GM18907 (cell line): ENCODE results near the gene CD248.
A peak's percentile ranks its signal among the peaks of the same experiment; 100 is the strongest.

Source experiments
- ATAC-seq: cut with Tn5 transposase; IDR thresholded peaks from one replicate; pipeline ENCODE4 v1.9.1; 2021; ENCODE audit warnings: mild to moderate bottlenecking, moderate library complexity; ENCODE audit not compliant: unreplicated experiment

CD248 gene

DNA sequence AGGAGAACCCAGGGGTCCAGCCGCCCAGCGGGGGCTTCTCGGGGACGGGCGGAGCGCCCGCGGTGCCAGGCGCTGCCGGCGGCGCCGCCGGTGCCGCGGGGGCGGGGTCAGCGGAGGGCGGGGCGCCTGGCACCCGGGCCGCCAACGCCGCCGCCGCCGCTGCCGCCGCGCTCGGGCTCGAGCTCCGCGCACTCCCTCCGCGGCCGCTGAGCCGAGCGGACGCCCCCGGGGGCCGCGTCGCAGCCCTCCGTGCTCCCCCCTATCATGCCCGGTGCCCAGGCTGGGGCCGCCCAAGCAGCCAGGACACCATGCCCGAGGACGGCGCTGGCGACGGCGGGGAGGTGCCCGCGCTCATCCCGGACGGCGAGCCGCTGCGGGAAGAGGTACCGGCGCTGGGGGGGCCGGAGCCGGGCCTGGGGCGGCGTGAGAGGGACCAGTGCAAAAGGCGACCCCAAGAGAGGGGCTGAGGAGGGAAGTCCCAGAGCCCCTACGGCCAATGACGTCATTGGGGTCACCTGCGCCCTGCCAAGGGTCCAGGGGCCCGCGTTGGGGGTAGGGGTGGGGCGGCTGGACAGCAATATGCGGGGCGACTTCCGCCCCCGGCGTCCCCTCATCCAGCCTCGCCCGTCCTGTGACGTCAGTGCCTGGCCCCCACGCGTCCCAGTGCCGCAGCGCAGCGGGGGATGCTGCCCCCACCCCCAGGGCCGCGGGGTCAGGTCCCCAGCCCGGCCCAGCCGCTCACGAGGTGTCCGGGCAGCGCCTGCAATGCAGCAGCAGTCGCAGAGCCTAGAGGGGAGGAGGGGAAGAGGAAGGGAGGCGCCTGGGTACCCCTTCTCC is 24.9 kb downstream of the CD248 start, which contains the start of gene TMEM151A:
Gene TMEM151A (plus strand): TSS at position 189 of the 837 bp plus-strand sequence. CDS start 120 bp downstream, at position 309.
- no peak for ATAC-seq

DNA sequence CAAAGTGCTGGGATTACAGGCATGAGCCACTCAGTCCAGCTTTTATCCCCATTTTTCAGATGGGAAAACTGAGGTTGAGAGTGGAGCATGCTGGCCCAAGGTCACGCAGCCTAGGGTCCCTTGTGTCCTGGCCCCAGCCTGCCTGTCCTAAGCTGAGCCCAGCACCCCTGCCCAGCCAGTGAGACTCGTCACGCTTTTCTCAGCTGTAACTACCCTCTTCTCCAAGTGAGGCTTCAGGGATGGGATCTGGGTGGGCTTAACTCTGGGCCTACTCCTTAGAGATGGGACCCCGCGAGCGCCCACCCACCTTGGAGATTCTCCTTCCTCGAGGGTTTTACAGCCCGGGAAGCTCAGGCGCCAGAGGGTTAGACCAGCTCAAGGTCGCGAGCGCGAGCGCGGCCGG is 25.5 kb downstream of the CD248 start:
- ATAC-seq, result no peak

DNA sequence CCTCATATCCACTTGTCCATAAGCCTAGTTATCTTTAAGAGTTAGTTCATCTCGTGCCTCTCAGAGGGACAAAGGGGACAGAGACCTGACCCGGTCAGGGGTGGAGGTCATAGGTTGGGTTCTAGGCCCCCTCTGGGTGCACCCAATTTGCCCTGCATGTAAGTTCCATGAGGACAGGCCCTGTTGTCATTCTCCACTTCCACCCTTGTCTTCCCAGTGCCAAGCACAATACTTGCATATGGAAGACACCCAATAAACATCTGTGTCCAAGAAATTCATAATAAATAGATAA is 26.6 kb downstream of the CD248 start:
- ATAC-seq, result no peak

DNA sequence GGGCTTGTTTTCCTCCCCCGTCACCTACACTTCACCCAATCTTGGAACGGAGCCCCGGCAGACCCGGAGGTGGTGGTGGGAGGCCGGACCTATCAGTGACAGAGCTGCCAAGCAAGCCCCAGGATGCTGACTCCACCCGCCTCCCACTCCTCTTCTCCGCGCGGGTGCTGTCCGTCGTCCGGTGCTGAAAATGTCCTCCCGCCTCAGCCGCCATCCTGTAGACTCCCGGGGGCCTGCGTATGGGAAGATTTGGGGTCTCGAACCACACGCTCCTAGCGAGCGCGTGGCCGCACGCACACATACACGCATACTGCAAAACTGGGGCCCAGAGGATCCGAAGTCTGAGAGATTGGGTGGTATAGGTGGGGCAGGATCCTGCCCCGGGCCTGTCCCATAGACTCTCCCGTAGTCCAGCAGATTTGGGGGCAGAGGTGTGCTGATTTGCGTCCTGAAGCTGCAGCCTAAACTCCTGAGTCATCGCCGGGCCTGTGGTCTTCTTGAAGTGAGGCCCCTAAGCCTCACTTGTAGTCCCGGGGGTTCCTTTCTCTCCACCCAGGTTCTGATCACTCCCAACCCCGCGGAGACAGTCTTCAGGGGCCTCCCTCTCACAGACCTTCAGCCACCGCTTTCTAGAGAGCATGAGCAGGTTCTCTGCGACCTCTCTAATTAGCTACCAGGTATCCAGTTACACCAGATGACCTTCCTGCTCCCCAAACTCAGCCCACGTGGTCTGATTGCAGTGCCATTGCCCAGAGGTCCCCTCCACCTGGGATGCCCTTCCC is 27.1 kb downstream of the CD248 start:
- ATAC-seq, result peak; percentile 38

DNA sequence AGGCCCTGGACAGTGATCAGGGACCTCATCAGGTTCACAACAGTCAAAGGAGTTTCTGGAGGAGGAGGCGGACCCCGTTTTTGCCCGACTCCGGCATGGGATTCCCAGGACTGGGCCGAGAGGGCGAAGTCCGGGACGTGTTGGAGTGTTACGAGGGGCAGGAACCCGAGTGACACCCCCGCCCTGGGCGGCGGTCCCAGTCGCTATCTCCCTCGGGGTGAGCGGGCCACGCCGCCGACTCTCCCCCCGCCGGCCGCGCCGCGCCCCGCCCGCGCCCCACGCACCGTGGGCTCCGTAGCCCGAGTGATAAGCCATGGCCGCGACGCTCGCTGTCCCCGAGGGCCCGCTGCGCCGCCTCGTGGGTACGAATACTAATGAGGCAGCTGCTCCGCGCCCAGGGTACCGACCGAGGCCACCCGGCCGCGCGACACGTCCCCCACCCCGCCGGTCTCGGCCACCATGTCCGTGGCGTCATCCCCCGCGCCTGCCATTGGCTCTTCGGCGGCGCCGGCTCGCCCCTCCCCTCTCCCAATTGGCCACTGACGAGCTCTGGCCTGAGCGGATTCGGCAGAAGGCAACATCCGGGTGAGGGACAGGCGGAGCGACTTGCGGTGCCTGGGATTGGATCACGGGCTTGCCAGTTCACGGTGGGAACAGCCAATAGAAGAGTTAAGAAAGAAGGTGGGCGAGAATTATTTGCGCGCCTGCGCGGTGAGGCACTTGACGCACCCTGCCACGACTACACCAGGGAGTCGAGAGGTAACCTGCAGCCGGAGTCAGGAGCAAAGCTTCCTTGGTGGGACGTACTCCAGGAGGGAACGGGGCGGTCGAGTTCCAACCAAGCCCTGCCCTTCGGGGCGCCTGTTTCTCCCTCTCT is 27.9 kb downstream of the CD248 start, which contains the start of gene YIF1A:
Gene YIF1A (minus strand): TSS at position 473 of the 877 bp plus-strand sequence. CDS start 158 bp downstream, at position 315.
- ATAC-seq, result peak; percentile 87

DNA sequence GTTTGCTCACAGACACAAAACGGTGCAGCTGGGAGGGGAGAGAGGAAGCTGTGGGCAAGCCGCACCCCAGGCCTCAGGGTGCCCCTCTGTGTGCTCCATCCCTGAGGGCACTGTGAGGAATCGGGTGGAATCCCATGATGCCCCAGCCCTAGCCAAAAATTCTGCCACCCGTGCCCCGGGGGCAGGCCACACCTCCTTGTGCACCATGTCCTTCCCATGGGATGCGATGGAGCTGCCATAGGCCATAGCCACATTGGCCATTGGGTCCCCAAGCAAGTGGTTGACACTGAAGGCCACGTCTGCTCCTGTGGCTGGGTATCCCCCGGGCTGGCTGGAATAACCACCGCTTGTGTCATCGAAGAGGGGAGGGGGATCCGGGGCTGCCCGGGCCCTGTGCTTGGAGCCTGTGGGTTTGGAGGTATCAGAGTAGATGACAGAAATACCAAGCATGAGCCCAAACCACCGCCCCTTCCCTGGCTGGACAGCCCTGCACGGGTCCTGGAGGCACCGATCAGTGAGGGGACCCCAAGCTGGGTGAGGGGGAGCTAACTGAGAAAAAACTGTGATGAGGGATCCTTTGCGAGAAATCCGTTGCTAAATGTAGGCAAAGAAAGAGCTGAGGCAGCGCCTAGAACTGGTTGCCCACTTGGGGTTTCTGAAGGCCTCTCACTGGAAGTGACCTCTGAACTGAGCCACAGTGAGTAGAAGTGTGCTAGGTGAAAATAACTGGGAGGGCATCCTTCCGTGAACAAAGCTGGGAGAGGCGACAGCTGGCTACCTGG is 28.8 kb downstream of the CD248 start:
- ATAC-seq, result no peak

DNA sequence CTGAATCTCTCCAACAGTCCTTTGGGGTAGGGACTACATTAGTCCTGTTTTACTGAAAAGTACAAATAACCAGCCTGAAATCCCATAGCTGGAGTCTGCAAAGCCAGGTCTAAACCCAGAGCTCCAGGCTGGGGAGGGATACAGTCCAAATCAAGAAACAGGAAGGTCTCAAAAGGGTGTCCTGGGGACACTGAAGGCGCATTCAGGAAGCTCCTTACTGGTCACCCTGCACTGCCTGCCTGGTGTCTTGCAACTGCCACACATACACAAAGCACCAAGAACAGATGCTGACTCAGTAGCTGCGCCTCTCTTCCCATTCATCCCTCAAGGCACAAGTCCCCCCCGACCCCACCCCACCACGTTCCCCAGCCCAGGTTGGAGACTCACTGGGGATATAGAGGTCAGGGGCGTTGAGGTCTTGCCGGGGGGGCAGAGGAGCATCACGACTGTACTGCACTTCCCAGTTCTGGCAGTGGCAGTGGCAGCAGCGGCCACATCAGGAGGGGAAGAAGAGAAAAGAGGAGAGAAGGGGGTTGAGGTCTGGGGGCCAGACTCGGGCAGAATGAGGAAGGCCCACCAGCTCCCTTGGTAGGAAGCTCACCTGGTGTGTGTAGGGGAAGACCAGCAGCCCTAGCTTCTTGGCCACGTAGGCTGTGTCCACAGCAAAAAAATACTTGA is 29.5 kb downstream of the CD248 start:
- ATAC-seq, result no peak

DNA sequence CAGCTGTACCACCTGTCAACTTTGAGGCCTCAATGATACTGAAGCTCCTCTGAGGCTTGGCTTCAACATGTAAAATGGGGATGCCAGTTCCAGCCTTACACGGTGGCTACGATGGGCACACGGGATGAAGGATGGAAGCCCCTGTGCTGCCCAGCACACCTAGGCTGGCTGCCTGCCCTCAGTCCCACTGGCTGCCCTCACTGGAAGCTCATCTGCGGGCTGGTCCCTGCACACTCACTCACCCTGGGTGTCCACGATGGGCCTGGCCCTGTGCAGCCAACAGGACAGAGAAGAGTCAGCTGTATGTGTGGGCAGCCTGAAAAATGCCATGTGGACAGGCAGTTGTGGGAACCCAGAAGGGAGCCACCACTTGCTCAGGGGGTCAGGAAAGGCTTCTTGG is 30.1 kb downstream of the CD248 start:
- no peak for ATAC-seq

DNA sequence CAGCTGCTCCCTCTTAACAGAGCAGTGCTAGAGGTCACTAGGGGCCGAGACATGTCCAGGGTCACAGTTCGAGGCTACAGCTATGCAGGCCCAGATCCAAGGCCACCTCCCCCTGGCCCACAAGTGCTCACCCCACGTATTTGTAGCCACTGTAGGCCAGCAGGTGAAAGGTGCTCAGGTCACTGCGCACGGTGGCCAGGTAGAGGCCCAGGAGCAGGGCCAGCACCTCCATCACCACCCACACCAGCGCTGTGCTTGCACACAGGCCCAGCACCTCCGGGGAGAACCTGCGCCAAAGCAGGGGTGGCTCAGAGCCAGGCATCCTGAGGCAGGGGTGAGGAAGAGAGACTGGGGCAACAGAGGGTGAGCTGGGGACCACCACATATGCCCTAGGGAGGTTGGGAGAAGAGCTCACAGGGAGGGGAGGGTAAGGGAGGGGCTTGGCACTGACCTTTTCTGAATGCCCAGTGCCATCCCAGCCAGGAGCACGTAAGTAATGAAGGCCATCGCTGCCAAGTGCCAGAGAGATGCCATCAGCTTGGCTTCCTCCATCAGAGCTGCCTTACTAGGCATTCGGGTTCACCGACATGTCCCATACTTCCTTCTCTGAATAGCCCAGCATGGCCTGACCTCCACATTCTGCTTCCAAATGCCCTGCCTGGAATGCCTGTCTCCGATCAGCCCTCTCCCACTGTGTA is 31.4 kb downstream of the CD248 start:
- ATAC-seq, result no peak

DNA sequence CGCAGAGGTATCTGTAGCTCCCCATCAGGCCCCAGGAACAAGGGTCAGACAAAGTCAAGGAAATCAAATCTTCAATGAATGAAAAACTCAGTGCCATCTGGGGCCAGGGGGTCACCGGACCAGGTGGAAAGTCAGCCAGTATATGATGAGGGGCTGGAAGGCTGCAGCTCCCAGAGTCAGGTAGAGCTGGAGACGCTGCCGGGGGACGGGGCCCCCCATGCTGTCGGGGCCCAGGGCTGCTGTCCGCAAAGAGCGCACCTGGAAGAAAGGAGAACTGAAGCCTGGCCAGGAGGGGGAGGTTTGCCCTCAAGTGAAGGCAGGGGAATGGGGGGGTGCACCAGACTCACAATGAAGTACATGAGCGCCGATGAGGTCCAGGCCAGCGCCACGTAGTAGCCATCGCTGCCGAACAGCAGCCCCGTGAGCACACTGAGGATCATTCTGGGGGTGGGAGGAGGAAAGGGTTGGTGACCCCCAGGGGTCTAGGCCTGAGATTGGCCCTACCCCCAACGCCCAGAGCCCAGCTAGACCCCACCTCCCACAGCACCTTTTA is 32.2 kb downstream of the CD248 start:
- no peak for ATAC-seq

DNA sequence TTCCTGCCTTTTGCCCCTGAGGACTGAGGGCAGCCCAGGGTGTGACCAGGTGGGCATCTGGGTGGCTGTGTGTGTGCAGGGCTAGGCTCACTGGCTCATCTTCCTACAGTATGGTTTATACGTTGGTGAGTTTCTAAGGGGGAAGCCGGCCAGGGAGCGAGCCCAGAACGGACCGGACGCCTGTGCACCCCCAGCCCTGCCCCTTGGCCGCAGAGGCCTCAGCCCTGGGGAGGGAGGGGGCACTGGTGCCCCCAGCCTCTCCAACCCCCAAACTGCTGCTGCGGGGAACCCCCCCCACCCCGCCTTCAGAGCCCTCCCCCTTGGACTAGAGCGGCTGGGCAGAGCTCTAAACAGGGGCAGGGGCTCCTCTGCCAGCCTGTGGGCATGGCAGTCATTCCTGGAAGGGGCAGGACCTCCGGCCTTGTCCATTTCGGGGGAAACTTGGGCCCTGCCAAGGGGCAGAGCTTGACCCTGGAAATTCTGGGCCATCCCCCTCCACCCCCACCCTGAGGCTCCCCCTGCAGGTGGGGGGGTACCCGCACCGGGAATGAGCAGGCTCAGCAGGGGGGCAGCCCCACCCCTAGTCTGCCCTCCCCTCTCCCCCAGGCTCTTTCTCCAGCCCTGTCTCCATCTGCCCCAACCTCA is 33.3 kb downstream of the CD248 start:
- ATAC-seq, result no peak

DNA sequence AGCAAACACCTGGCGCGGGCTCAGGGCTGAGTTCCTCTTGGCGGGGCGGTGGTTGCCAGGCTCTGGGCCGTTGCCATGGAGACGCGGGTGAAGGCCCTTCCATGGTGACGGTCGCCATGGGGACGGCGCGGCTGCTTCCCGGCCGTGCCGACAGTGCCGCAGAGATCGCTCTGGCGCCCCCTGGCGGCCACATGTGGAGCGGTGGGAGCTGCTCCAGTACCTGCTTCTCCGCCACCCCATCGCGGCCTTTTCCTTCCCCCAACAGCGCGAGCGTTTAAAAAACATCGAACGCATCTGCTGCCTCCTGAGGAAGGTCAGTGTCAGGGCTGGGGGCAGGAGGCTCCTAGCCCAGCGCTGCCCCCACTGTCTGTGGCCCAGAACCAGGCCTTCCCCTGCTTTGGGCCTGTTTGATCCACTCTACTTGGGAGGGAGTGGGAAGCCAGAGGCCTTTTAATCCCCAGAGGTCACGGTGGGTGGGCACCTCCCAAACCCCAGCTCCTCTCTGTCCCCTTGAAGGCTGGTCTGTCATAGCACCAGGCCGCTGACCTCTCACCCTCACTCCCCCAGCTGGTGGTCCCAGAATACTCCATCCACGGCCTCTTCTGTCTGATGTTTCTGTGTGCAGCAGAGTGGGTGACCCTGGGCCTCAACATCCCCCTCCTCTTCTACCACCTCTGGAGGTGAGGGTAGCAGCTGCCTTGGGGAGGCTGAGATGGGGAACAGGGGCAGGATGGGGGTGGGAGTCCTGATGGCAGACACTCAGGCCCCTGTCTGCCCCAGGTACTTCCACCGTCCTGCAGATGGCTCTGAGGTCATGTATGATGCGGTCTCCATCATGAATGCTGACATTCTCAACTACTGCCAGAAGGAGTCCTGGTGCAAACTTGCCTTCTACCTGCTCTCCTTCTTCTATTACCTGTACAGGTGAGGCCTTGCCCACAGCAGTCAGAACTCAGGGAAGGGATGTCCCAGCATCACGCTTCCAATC is 34.1 kb downstream of the CD248 start:
- ATAC-seq, result peak; percentile 59

DNA sequence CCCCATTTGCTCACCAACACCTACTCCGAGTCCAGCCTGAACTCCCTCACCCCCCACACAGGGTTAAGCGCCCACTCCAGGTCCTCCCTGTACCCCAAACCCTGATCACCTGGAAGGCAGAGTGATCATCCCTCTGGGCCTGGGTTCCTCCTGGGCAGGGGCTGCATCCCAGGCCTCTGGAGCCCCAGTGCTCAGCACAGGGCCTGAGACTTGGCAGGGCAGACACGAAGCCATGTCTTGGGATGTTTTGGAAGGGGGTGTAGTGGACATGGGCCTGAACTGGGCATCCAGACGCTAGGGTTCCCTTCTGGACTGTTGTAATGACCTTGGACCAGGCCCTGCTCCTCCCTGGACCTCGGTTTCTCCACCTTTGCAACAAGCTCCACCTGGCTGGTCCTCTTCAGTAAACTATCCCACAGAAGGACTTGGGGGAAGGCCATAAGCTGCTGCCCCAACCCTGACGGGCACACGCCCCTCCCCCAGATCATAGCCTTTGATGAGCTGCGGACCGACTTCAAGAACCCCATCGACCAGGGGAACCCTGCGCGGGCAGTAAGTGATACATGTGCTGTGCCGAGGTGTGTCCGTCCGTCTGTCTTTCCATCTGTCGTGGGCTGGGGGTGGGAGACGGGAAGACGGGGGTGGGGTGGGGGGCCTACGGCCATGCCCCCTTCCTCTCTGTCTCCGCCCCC is 34.9 kb downstream of the CD248 start:
- no peak for ATAC-seq

DNA sequence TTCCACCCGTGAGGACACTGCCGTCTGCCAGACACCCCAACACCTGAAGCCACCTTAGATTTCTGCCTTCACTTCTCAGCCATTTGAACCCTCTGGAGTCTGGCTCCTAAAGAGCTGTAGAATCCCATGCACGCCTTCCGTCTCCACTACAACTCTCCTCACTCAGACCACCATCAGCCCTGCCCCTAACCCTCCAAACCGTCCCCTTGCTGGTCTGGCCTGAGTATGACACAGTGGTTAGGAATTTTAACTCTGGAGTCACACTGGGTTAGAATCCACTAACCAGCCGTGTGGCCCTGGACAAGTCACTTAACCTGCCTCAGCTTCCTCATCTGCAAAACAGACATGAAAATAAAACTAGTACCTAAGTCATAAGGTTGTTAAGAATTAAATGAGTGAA is 35.8 kb downstream of the CD248 start:
- ATAC-seq, result no peak

DNA sequence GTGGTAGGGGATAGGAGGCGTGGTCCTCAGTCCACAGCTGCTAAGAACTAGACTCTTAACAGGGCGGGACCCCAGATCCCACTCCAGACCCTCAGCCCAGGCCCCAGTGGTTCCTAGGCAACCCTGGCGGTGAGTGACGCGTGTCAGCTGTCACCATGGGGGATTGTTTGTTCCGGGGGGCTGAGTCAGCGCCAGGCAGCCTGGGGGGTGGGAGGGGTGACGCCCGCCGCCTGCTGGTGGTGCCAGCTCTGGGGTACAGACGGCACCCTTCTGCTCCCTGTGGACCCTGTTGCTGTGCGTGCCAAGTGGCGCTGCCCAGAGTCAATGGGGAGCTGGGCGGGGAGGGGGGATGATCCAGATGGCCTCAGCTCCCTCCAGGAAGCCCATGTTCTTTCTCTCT is 36.4 kb downstream of the CD248 start:
- ATAC-seq, result no peak

DNA sequence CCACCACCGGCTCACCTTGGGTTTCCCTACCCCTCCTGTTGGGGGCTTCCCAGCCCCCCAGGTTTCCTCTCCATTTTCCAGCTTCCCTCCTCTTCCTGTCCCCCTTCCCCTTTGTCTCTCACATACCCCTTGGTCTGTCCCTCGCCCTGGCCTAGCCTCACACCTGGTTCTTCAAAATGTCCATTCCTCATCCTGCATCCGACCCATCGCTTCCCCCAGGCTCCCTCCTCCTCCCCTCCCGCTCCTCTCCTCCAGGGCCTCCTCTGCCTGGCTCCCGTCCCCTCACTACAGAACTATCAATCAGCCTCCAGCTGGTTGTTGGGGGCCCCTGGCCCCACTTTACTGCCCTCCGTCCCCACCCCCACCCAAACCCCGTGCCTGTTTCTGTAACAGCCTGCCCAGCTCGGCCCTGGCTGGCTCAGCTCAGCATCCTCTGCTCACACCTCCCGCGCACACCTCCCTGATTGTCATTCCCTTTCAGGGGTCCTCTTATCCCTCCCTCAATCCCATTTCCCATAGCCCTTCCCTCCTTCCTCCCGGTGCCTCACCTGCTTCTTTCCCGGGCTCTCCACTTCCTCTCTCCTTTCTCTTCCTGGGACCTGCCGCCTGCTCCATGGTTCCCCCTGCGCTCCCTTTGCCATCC is 37.6 kb downstream of the CD248 start:
- ATAC-seq, result no peak
